HepG2 (cell line): ENCODE measurements around the gene MIER2. TPM values are rescaled to one million over a fixed set of nuclear protein-coding genes. Genes with fewer than 3 reads are reported as not detected.

Experiments used
- ATAC-seq: fragments of 200-7000 bp; cut with Tn5 transposase; 3 replicates; pipeline ENCODE4 v1.9.1; 2020; ENCODE audit warnings: mild to moderate bottlenecking, moderate library complexity
- BruUV-seq: library from RNA; stranded (reverse); fragments of 400-500 nt; replicated peaks from 2 replicates; lab custom pipeline; 2021; lab: Mats Ljungman, UMichigan
- CTCF ChIA-PET: fragments of 300-600 bp; formaldehyde crosslinking; extraction: SDS; loops from one replicate; lab custom pipeline; 2021; ENCODE audit warnings: low total read pairs, inconsistent platforms, low intra/inter-chr PET ratio; lab: Yijun Ruan, JAX
- POLR2A ChIA-PET: fragments of 350-600 bp; sonication (Branson Sonifier 250); formaldehyde crosslinking; loops from one replicate; lab custom pipeline; 2020; ENCODE audit warnings: antibody characterized with exemption, inconsistent platforms; lab: Yijun Ruan, JAX
- DNase-seq: peaks from one replicate; pipeline ENCODE4 v3.0.0-alpha.2; 2015; ENCODE audit warnings: low spot score
- FAIRE-seq: peaks from 3 replicates; lab custom pipeline; 2011; peaks lifted over from hg19 to GRCh38; lab: Jason Lieb, UNC
- H2AFZ ChIP-seq: one replicate; pipeline ENCODE4 v1.6.1; 2011; ENCODE audit warnings: low read length, inconsistent platforms
- H3K27ac ChIP-seq: fragments of 300-600 bp; 3 replicates; pipeline ENCODE4 v1.8.0; 2011; ENCODE audit warnings: mixed run types, mild to moderate bottlenecking, mixed read lengths, low read length, inconsistent platforms; ENCODE audit not compliant: insufficient read depth; ENCODE audit errors: extremely low read length
- H3K27me3 ChIP-seq, 2 experiments: fragments of 200-600 bp in 1 of 2; 2 replicates in 1 of 2; 3 replicates in 1 of 2; pipeline versions ENCODE4 v1.6.0 to v1.8.0; 2011; ENCODE audit warnings: low read length in 2 of 2, mild to moderate bottlenecking in 2 of 2, moderate library complexity in 2 of 2, inconsistent platforms in 1 of 2; ENCODE audit not compliant: insufficient read depth in 2 of 2, control insufficient read depth in 1 of 2
- H3K36me3 ChIP-seq, 2 experiments: fragments of 200-600 bp in 1 of 2; replicated peaks in 1 of 2; 2 replicates in 1 of 2; 3 replicates in 1 of 2; pipeline versions ENCODE4 v1.5.1 to v1.8.0; 2011; ENCODE audit warnings: low read length in 2 of 2, inconsistent platforms in 1 of 2; ENCODE audit not compliant: insufficient read depth in 2 of 2, control insufficient read depth in 1 of 2
- H3K4me1 ChIP-seq: 2 replicates; pipeline ENCODE4 v1.5.1; 2012; ENCODE audit warnings: low read length, inconsistent platforms; ENCODE audit not compliant: insufficient read depth
- H3K4me2 ChIP-seq: 2 replicates; pipeline ENCODE4 v1.6.0; 2011; ENCODE audit warnings: low read depth, low read length, inconsistent platforms
- H3K4me3 ChIP-seq, 3 experiments: fragments of 200-600 bp in 1 of 3; sonication (generic), shearing (Covaris generic) in 1 of 3; replicated peaks in 1 of 3; 2 replicates each; pipeline ENCODE4 v1.5.1; 2011 to 2016; ENCODE audit warnings: low read length in 3 of 3, inconsistent platforms in 2 of 3, low read depth in 2 of 3, mild to moderate bottlenecking in 2 of 3, control low read depth in 1 of 3, mixed read lengths in 1 of 3; ENCODE audit not compliant: insufficient read depth in 1 of 3
- H3K79me2 ChIP-seq: one replicate; pipeline ENCODE4 v1.6.1; 2011; ENCODE audit warnings: low read length, inconsistent platforms; ENCODE audit not compliant: insufficient read depth
- H3K9ac ChIP-seq: 2 replicates; pipeline ENCODE4 v1.6.0; 2011; ENCODE audit warnings: mild to moderate bottlenecking, low read depth, low read length, inconsistent platforms; ENCODE audit not compliant: insufficient read depth
- H3K9me3 ChIP-seq: 2 replicates; pipeline ENCODE4 v1.5.1; 2012; ENCODE audit warnings: mild to moderate bottlenecking, low read length
- H4K20me1 ChIP-seq: 2 replicates; pipeline ENCODE4 v1.6.0; 2011; ENCODE audit warnings: inconsistent platforms, mild to moderate bottlenecking, low read length, moderate library complexity; ENCODE audit not compliant: insufficient read depth
- ELF1 ChIP-seq: sonication (generic); formaldehyde crosslinking; IDR thresholded peaks from 2 replicates; pipeline ENCODE4 v1.4.0; 2020; ENCODE audit warnings: missing genetic modification reagents
- ETS1 ChIP-seq: sonication (generic); formaldehyde crosslinking; IDR thresholded peaks from 2 replicates; pipeline ENCODE4 v1.4.0; 2020; ENCODE audit warnings: missing genetic modification reagents
- GTF2F1 ChIP-seq: fragments of 150-350 bp; IDR thresholded peaks from 2 replicates; pipeline ENCODE4 v1.6.1; 2014; ENCODE audit warnings: low read length
- IKZF4 ChIP-seq: sonication (generic); formaldehyde crosslinking; IDR thresholded peaks from 2 replicates; pipeline ENCODE4 v1.5.1; 2020; ENCODE audit warnings: borderline replicate concordance, mild to moderate bottlenecking, low read depth, missing genetic modification reagents; ENCODE audit errors: not compliant biosample characterization
- MAFK ChIP-seq, 2 experiments: IDR thresholded peaks in 1 of 2; conservative IDR thresholded peaks in 1 of 2; 2 replicates each; pipeline ENCODE4 v1.6.1; 2011; ENCODE audit warnings: improper control_type of control experiment in 2 of 2, low read length in 2 of 2
- POGK ChIP-seq: sonication (generic); formaldehyde crosslinking; conservative IDR thresholded peaks from 2 replicates; pipeline ENCODE4 v1.8.0; 2022; ENCODE audit warnings: mild to moderate bottlenecking, moderate library complexity, missing genetic modification reagents
- RBM39 ChIP-seq: fragments of 200-400 bp; formaldehyde crosslinking; IDR thresholded peaks from one replicate; pipeline ENCODE4 v1.6.1; 2018; ENCODE audit warnings: antibody characterized with exemption, mild to moderate bottlenecking, low read depth, low read length; ENCODE audit not compliant: poor library complexity, severe bottlenecking
- SIN3B ChIP-seq: fragments of 150-350 bp; IDR thresholded peaks from 2 replicates; pipeline ENCODE4 v1.6.1; 2014; ENCODE audit warnings: low read length
- ZC3H4 ChIP-seq: sonication (generic); formaldehyde crosslinking; IDR thresholded peaks from 2 replicates; pipeline ENCODE4 v1.4.0; 2020; ENCODE audit warnings: missing genetic modification reagents, borderline replicate concordance
- ZNF292 ChIP-seq: sonication (generic); formaldehyde crosslinking; IDR thresholded peaks from 2 replicates; pipeline ENCODE4 v1.8.1; 2022; ENCODE audit warnings: mild to moderate bottlenecking, low read depth, missing genetic modification reagents, borderline replicate concordance
- ZNF3 ChIP-seq: IDR thresholded peaks from 2 replicates; pipeline ENCODE4 v1.7.0; 2017; ENCODE audit warnings: inconsistent platforms
- ZNF432 ChIP-seq: sonication (generic); formaldehyde crosslinking; IDR thresholded peaks from 2 replicates; pipeline ENCODE4 v1.5.0; 2020; ENCODE audit warnings: missing genetic modification reagents, mild to moderate bottlenecking, borderline replicate concordance
- ZNF549 ChIP-seq: sonication (generic); formaldehyde crosslinking; IDR thresholded peaks from 2 replicates; pipeline ENCODE4 v1.5.0; 2020; ENCODE audit warnings: missing genetic modification reagents
- ZNF567 ChIP-seq: sonication (generic); formaldehyde crosslinking; IDR thresholded peaks from 2 replicates; pipeline ENCODE4 v1.8.1; 2023; ENCODE audit warnings: mild to moderate bottlenecking, missing genetic modification reagents, borderline replicate concordance
- ZNF615 ChIP-seq: sonication (generic); formaldehyde crosslinking; IDR thresholded peaks from 2 replicates; pipeline ENCODE4 v1.5.0; 2020; ENCODE audit warnings: mild to moderate bottlenecking, missing genetic modification reagents, borderline replicate concordance
- ZNF784 ChIP-seq: sonication (generic); formaldehyde crosslinking; IDR thresholded peaks from 2 replicates; pipeline ENCODE4 v1.5.1; 2020; ENCODE audit warnings: missing genetic modification reagents, mild to moderate bottlenecking, borderline replicate concordance
- ZNF839 ChIP-seq: sonication (generic); formaldehyde crosslinking; IDR thresholded peaks from 2 replicates; pipeline ENCODE4 v1.4.0; 2020; ENCODE audit warnings: missing genetic modification reagents, mild to moderate bottlenecking, borderline replicate concordance
- WGBS: methylation state at CpG from one replicate; pipeline ENCODE4 v1.1.6; 2017; ENCODE audit warnings: low lambda C conversion rate; 5-methylcytosine and 5-hydroxymethylcytosine counted together
- in situ Hi-C: cut with HindIII; loops from 2 replicates; pipeline ENCODE4 v1.10.0; 2017; ENCODE audit warnings: low pct_unique_long_range_greater_than_20kb; ENCODE audit not compliant: extremely low pct_ligation_motif_present
- intact Hi-C: fragments of 100-400 bp; cut with micrococcal nuclease; formaldehyde crosslinking; loops from one replicate; pipeline ENCODE4 v1.10.0; 2022; ENCODE audit not compliant: unreplicated experiment
- polyA plus RNA-seq, 8 experiments: library from polyadenylated mRNA; depleted of rRNA in 3 of 8; stranded (reverse) in 7 of 8; unstranded in 1 of 8; fragments of >200 nt; fragmentation: Illumina TruSeq in 4 of 8; extraction: Trizol in 4 of 8; gene quantifications; 2 replicates each; pipeline versions ENCODE4 v1.2.1 to v1.2.3, GENCODE V29; 2011 to 2016; ENCODE audit warnings: low read depth in 4 of 8, missing spikeins in 1 of 8, mixed read lengths in 1 of 8; ENCODE audit not compliant: insufficient read depth in 1 of 8
- total RNA-seq, 5 experiments: library from RNA; depleted of rRNA; stranded (reverse); fragments of >200 nt; fragmentation: Illumina TruSeq; extraction: Trizol; gene quantifications; 2 replicates each; pipeline ENCODE4 v1.2.3, GENCODE V29; 2016; ENCODE audit warnings: low read depth in 1 of 5
- TF ChIP-seq, protein P1 (sequence below): sonication (generic); formaldehyde crosslinking; IDR thresholded peaks from 2 replicates; pipeline ENCODE4 v1.8.1; 2023; ENCODE audit warnings: mild to moderate bottlenecking, moderate library complexity, missing genetic modification reagents
- TF ChIP-seq, protein P2 (sequence below): sonication (generic); formaldehyde crosslinking; IDR thresholded peaks from 2 replicates; pipeline ENCODE4 v1.5.0; 2020; ENCODE audit warnings: missing genetic modification reagents

Gene MIER2
- total and polyA plus RNA-seq, 2 of the 13 experiments (the other 11 are each of a cell fraction or from before 2014, with no cell fraction given), result 9.6 to 25.7 TPM

DNA sequence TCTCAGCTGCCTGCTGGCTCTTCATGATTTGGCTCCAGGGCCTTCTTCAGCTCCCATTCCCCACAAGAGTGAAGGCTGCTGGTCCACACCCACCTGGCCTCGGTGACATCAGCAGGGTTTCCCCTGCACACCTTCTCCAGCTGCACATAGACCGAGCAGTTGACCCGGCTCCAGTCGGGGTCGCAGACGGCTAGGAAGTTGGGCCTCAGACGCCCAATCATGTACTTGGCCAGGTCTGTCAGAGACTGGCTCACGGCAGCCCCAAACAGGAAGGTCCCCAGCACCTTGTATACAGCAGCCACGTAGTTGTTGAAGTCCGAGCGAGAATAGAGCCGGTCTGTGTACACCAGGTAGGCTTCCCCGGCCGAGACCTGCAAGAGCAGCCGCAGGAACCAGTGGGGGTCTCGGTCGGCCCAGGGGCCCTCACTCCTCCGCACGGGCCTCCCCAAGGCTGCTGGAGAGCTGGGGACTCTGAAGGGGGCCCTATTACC lies 57.2 kb downstream of the MIER2 start (continued):
- TF ChIP-seq ZNF784 (CRISPR knock-in tag) (no peak), ZNF615 (CRISPR knock-in tag) (no peak), RBM39 (no peak), POGK (CRISPR knock-in tag) (no peak), ZNF3 (no peak), ZNF432 (CRISPR knock-in tag) (no peak), ZNF292 (no peak), IKZF4 (no peak), ELF1 (CRISPR knock-in tag) (no peak), GTF2F1 (no peak)

- CTCF ChIA-PET, result no interaction called here
- no peak for ATAC-seq
- intact Hi-C loops, result no loop called here
- TF ChIP-seq ETS1 (CRISPR knock-in tag) (no peak), ZC3H4 (CRISPR knock-in tag) (no peak), ZNF839 (CRISPR knock-in tag) (no peak), ZNF567 (CRISPR knock-in tag) (no peak), ZNF549 (CRISPR knock-in tag) (no peak), MAFK (conservative IDR thresholded peaks at IDR 0.05 in 1 of 2, IDR thresholded peaks at IDR 0.05 in 1 of 2; ENCODE audit: low read length in 2 of 2) (no peak), SIN3B (no peak)
- TF ChIP-seq, protein P1, sequence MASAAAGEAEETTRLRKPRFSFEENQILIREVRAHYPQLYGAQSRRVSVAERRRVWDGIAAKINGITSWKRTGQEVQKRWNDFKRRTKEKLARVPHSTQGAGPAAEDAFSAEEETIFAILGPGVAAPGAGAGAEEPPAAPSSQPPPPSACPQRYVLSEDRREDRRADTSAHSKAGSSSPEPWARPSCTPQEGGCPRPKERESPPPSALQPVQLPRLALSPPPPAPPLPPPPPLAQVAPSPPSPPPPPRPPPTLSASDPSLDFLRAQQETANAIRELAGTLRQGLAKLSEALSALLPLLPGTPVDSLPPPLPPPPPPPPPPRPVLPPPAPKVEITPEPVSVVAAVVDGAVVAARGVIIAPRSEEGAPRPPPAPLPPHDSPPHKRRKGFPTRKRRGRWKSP (CRISPR knock-in tag), result no peak
- TF ChIP-seq, protein P2, sequence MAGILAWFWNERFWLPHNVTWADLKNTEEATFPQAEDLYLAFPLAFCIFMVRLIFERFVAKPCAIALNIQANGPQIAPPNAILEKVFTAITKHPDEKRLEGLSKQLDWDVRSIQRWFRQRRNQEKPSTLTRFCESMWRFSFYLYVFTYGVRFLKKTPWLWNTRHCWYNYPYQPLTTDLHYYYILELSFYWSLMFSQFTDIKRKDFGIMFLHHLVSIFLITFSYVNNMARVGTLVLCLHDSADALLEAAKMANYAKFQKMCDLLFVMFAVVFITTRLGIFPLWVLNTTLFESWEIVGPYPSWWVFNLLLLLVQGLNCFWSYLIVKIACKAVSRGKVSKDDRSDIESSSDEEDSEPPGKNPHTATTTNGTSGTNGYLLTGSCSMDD (CRISPR knock-in tag), result no peak
These were observed 61.2 kb downstream of the MIER2 start for GRCh38 chr19:283395-283794.

More at GRCh38 chr19:283395-283794, 61.2 kb downstream of the MIER2 start:
- Histone ChIP-seq H3K4me1 (no peaks in the 10 kb centered on the region), H3K9ac (no peak overlapping the region), H3K4me2 (no peak overlapping the region), H3K27me3 (peaks cover 4 to 20% of the 10 kb centered on the region in 2 experiments; a peak in 4 of 5 replicates), H3K27ac (no peak overlapping the region), H3K4me3 (no peak overlapping the region), H3K36me3 (no peaks in the 10 kb centered on the region), H4K20me1 (no peaks in the 10 kb centered on the region), H2AFZ (no peak overlapping the region), H3K9me3 (no peaks in the 10 kb centered on the region), H3K79me2 (no peaks in the 10 kb centered on the region)
- 37% methylated on average over 10 of the region's 10 CpGs for WGBS
- no TSS peak for BruUV-seq
- POLR2A ChIA-PET, result no interaction called here
- DNase-seq, result no peak
- FAIRE-seq, result no peak
- in situ Hi-C loops, result no loop called here
